Measurements from ENCODE around the gene NMRAL1.

DNA sequence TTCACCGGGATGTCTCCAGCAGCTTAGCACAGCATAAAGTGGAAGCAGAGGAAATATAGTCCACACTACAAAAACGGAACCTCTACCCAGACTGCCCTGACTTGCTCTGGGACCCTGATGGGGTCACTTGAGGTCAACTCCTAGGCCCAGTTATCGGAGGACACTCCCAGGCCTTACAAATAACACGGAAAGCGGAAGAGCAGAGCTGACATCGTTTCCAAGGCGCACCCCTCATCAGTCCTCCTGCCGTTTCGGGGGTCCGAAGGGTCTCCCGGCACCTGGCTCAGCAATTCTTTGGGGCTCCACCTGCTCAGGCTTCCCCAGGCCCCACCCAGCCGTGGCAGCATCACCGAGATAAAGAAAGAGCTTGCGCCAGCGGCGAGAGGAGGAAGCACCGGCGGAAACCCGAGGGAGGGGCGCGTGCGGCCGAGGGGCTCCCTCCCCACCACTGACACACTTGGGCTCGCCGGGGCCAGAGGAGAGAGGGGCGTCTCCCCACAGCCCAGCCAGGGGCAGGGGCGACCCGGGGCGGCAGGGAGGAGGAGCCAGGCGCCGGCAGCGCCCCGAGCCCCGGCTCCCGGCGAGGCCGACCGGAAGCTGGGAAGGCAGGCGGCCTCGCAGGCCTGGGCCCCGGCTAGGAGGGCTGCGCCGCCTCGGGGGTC, 58.8 kb downstream of the NMRAL1 start:
- TF ChIP-seq ZNF274 (IDR thresholded peaks at IDR 0.05; ENCODE audit: low read length) (no peak), ZNF274 (tag by site-specific recombination; IDR thresholded peaks at IDR 0.05; ENCODE audit: borderline replicate concordance) (no peak), HOXC10 (CRISPR knock-in tag; IDR thresholded peaks at IDR 0.05) (no peak), ZNF140 (tag by site-specific recombination; IDR thresholded peaks at IDR 0.05) (no peak), ZNF239 (tag by site-specific recombination; IDR thresholded peaks at IDR 0.05) (no peak), ZBTB1 (tag by site-specific recombination; IDR thresholded peaks at IDR 0.05) (no peak), TCF7L2 (IDR thresholded peaks at IDR 0.05; ENCODE audit: borderline replicate concordance, low read depth, low read length) (no peak), ZNF626 (tag by site-specific recombination; IDR thresholded peaks at IDR 0.05) (no peak)
- TF ChIP-seq, protein P1, sequence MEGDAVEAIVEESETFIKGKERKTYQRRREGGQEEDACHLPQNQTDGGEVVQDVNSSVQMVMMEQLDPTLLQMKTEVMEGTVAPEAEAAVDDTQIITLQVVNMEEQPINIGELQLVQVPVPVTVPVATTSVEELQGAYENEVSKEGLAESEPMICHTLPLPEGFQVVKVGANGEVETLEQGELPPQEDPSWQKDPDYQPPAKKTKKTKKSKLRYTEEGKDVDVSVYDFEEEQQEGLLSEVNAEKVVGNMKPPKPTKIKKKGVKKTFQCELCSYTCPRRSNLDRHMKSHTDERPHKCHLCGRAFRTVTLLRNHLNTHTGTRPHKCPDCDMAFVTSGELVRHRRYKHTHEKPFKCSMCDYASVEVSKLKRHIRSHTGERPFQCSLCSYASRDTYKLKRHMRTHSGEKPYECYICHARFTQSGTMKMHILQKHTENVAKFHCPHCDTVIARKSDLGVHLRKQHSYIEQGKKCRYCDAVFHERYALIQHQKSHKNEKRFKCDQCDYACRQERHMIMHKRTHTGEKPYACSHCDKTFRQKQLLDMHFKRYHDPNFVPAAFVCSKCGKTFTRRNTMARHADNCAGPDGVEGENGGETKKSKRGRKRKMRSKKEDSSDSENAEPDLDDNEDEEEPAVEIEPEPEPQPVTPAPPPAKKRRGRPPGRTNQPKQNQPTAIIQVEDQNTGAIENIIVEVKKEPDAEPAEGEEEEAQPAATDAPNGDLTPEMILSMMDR (tag by site-specific recombination; IDR thresholded peaks at IDR 0.05) = no peak; the same call in 1 of the 2 replicates

Measured in HEK293 (cell line).